IMR-90 (cell line): ENCODE results near the gene ERBB4. TPM values are rescaled to one million over a fixed set of nuclear protein-coding genes. Genes with fewer than 3 reads are reported as not detected.

ENCODE experiments used
- ATAC-seq: fragments of 200-7000 bp; cut with Tn5 transposase; 2 replicates; pipeline ENCODE4 v1.9.1; 2020; ENCODE audit warnings: low read depth, mild to moderate bottlenecking, moderate library complexity
- BruUV-seq: library from RNA; stranded (reverse); fragments of 400-500 nt; replicated peaks from 2 replicates; lab custom pipeline; 2021; lab: Mats Ljungman, UMichigan
- CTCF ChIA-PET: fragments of 300-600 bp; formaldehyde crosslinking; extraction: SDS; loops from one replicate; lab custom pipeline; 2021; ENCODE audit warnings: antibody characterized with exemption; lab: Yijun Ruan, JAX
- POLR2A ChIA-PET: fragments of 300-600 bp; sonication (Branson Sonifier 250); formaldehyde crosslinking; loops from one replicate; lab custom pipeline; 2022; ENCODE audit warnings: antibody characterized with exemption; ENCODE audit not compliant: unreplicated experiment; lab: Charles Lee
- DNase-seq: peaks from one replicate; pipeline ENCODE4 v3.0.0; 2013
- H2AFZ ChIP-seq: replicated peaks from 2 replicates; pipeline ENCODE3; 2013; ENCODE audit warnings: low read length, mild to moderate bottlenecking; ENCODE audit not compliant: poor library complexity
- H2AK5ac ChIP-seq: 2 replicates; pipeline ENCODE4 v1.6.1; 2013; ENCODE audit warnings: low read depth, low read length, inconsistent platforms
- H2AK9ac ChIP-seq: replicated peaks from 2 replicates; pipeline ENCODE3; 2013; ENCODE audit warnings: mild to moderate bottlenecking, low read depth, low read length, moderate library complexity; ENCODE audit not compliant: poor library complexity
- H2BK120ac ChIP-seq: 2 replicates; pipeline ENCODE4 v1.6.1; 2013; ENCODE audit warnings: low read depth, low read length, inconsistent platforms
- H2BK15ac ChIP-seq: 3 replicates; pipeline ENCODE4 v1.6.1; 2013; ENCODE audit warnings: low read depth, low read length, inconsistent platforms
- H2BK20ac ChIP-seq: 2 replicates; pipeline ENCODE4 v1.6.1; 2013; ENCODE audit warnings: low read depth, mild to moderate bottlenecking, inconsistent platforms, low read length, moderate library complexity
- H2BK5ac ChIP-seq: 2 replicates; pipeline ENCODE4 v1.6.1; 2013; ENCODE audit warnings: mild to moderate bottlenecking, low read depth, low read length, inconsistent platforms; ENCODE audit not compliant: poor library complexity, severe bottlenecking
- H3K14ac ChIP-seq: replicated peaks from 2 replicates; pipeline ENCODE4 v1.6.1; 2013; ENCODE audit warnings: low read depth, low read length, inconsistent platforms
- H3K18ac ChIP-seq: 2 replicates; pipeline ENCODE4 v1.6.1; 2013; ENCODE audit warnings: low read depth, low read length, control low read depth
- H3K23ac ChIP-seq: 2 replicates; pipeline ENCODE4 v1.6.1; 2013; ENCODE audit warnings: low read depth, low read length, inconsistent platforms
- H3K27ac ChIP-seq: 2 replicates; pipeline ENCODE4 v1.5.1; 2013; ENCODE audit warnings: mild to moderate bottlenecking, control low read depth, low read length; ENCODE audit not compliant: insufficient read depth
- H3K27me3 ChIP-seq: 2 replicates; pipeline ENCODE4 v1.6.1; 2013; ENCODE audit warnings: low read length; ENCODE audit not compliant: control insufficient read depth, insufficient read depth
- H3K36me3 ChIP-seq: 2 replicates; pipeline ENCODE4 v1.6.1; 2013; ENCODE audit warnings: low read length, mixed read lengths; ENCODE audit not compliant: control insufficient read depth, insufficient read depth
- H3K4ac ChIP-seq: 2 replicates; pipeline ENCODE4 v1.6.1; 2013; ENCODE audit warnings: low read depth, low read length, inconsistent platforms
- H3K4me1 ChIP-seq: 2 replicates; pipeline ENCODE4 v1.6.1; 2013; ENCODE audit warnings: low read length, mixed read lengths; ENCODE audit not compliant: control insufficient read depth, insufficient read depth
- H3K4me2 ChIP-seq: 2 replicates; pipeline ENCODE4 v1.6.1; 2013; ENCODE audit warnings: low read depth, mild to moderate bottlenecking, control low read depth, low read length, moderate library complexity
- H3K4me3 ChIP-seq: 2 replicates; pipeline ENCODE4 v1.5.1; 2013; ENCODE audit warnings: low read depth, mild to moderate bottlenecking, control low read depth, low read length, moderate library complexity; ENCODE audit not compliant: insufficient read depth
- H3K56ac ChIP-seq: 2 replicates; pipeline ENCODE4 v1.6.1; 2013; ENCODE audit warnings: low read length, inconsistent platforms; ENCODE audit not compliant: insufficient read depth; ENCODE audit errors: extremely low read depth
- H3K79me1 ChIP-seq, 2 experiments: 2 replicates each; pipeline ENCODE4 v1.6.1; 2013; ENCODE audit warnings: low read length in 2 of 2, inconsistent platforms in 1 of 2, low read depth in 1 of 2
- H3K9ac ChIP-seq: 2 replicates; pipeline ENCODE4 v1.6.1; 2013; ENCODE audit warnings: low read depth, low read length, control low read depth
- H3K9me1 ChIP-seq: 2 replicates; pipeline ENCODE4 v1.6.1; 2013; ENCODE audit warnings: low read length, inconsistent platforms; ENCODE audit not compliant: insufficient read depth
- H3K9me3 ChIP-seq: 2 replicates; pipeline ENCODE4 v1.6.1; 2013; ENCODE audit warnings: low read length; ENCODE audit not compliant: control insufficient read depth, insufficient read depth
- H4K20me1 ChIP-seq: 2 replicates; pipeline ENCODE4 v1.6.1; 2013; ENCODE audit warnings: low read length, inconsistent platforms; ENCODE audit not compliant: insufficient read depth
- H4K5ac ChIP-seq: 2 replicates; pipeline ENCODE4 v1.6.1; 2013; ENCODE audit warnings: mild to moderate bottlenecking, low read depth, low read length, control low read depth
- H4K8ac ChIP-seq, 2 experiments: 2 replicates each; pipeline ENCODE4 v1.6.1; 2013; ENCODE audit warnings: low read depth in 2 of 2, low read length in 2 of 2, control low read depth in 1 of 2, inconsistent platforms in 1 of 2
- H4K91ac ChIP-seq: 2 replicates; pipeline ENCODE4 v1.6.1; 2013; ENCODE audit warnings: low read depth, low read length, inconsistent platforms; ENCODE audit not compliant: insufficient read depth
- CEBPB ChIP-seq: IDR thresholded peaks from 2 replicates; pipeline ENCODE4 v1.6.1; 2012; ENCODE audit warnings: low read depth, low read length, improper control_type of control experiment
- CHD1 ChIP-seq: IDR thresholded peaks from 2 replicates; pipeline ENCODE4 v1.6.1; 2012; ENCODE audit warnings: low read depth, low read length, improper control_type of control experiment
- ELK1 ChIP-seq: fragments of 150-350 bp; IDR thresholded peaks from 2 replicates; pipeline ENCODE4 v1.6.1; 2016; ENCODE audit warnings: low read depth, mild to moderate bottlenecking, low read length, moderate library complexity, borderline replicate concordance
- FOS ChIP-seq: fragments of 150-350 bp; IDR thresholded peaks from 2 replicates; pipeline ENCODE4 v1.6.1; 2016; ENCODE audit warnings: low read depth, low read length
- MAFK ChIP-seq: IDR thresholded peaks from 2 replicates; pipeline ENCODE4 v1.6.1; 2012; ENCODE audit warnings: low read depth, low read length, improper control_type of control experiment
- MAZ ChIP-seq: IDR thresholded peaks from 2 replicates; pipeline ENCODE4 v1.6.1; 2012; ENCODE audit warnings: low read depth, mild to moderate bottlenecking, low read length, improper control_type of control experiment, moderate library complexity, borderline replicate concordance
- MXI1 ChIP-seq: IDR thresholded peaks from 2 replicates; pipeline ENCODE4 v1.6.1; 2012; ENCODE audit warnings: low read depth, mild to moderate bottlenecking, low read length, moderate library complexity, borderline replicate concordance
- NFE2L2 ChIP-seq: fragments of 150-350 bp; IDR thresholded peaks from 2 replicates; pipeline ENCODE4 v1.6.1; 2016; ENCODE audit warnings: low read depth, mild to moderate bottlenecking, low read length
- POLR2A ChIP-seq: IDR thresholded peaks from 2 replicates; pipeline ENCODE4 v1.6.1; 2012; ENCODE audit warnings: mild to moderate bottlenecking, low read depth, low read length
- RCOR1 ChIP-seq: IDR thresholded peaks from 2 replicates; pipeline ENCODE4 v1.6.1; 2012; ENCODE audit warnings: mild to moderate bottlenecking, low read length, improper control_type of control experiment; ENCODE audit not compliant: insufficient replicate concordance
- RFX5 ChIP-seq: IDR thresholded peaks from 2 replicates; pipeline ENCODE4 v1.8.0; 2012; ENCODE audit warnings: low read depth, mild to moderate bottlenecking, low read length, moderate library complexity
- SMC3 ChIP-seq: fragments of 150-350 bp; IDR thresholded peaks from 2 replicates; pipeline ENCODE4 v1.6.1; 2016; ENCODE audit warnings: low read depth, mild to moderate bottlenecking, antibody characterized with exemption, low read length, moderate library complexity
- WGBS, 2 experiments: methylation state at CpG; one replicate each; pipeline versions ENCODE4 v1.1.5 to v1.1.7; 2013; ENCODE audit warnings: missing lambda C conversion rate in 2 of 2; ENCODE audit not compliant: insufficient read length in 1 of 2; ENCODE audit errors: extremely low coverage in 2 of 2; 5-methylcytosine and 5-hydroxymethylcytosine counted together
- dilution Hi-C: fragments of 300-500 bp; cut with HindIII; formaldehyde crosslinking; loops from one replicate; pipeline ENCODE4 v1.14.3; 2018; ENCODE audit warnings: low sequenced_read_pairs; ENCODE audit not compliant: unreplicated experiment
- in situ Hi-C: fragments of 300-500 bp; cut with MboI; formaldehyde crosslinking; loops from 3 replicates; pipeline ENCODE4 v1.14.3; 2019; ENCODE audit warnings: low sequenced_read_pairs, inconsistent platforms, mixed read lengths
- intact Hi-C: fragments of 100-400 bp; cut with micrococcal nuclease; formaldehyde crosslinking; loops from 2 replicates; pipeline ENCODE4 v1.10.0; 2022
- polyA plus RNA-seq, 3 experiments: library from polyadenylated mRNA; depleted of rRNA; stranded (reverse); fragments of >200 nt; gene quantifications; 2 replicates each; pipeline ENCODE4 v1.2.3, GENCODE V29; 2012; ENCODE audit warnings: low replicate concordance in 1 of 3
- total RNA-seq: library from RNA; depleted of rRNA; stranded (reverse); fragments of >200 nt; gene quantifications from 2 replicates; pipeline ENCODE4 v1.2.3, GENCODE V29; 2012
- TF ChIP-seq, protein P1 (sequence below): fragments of 150-350 bp; IDR thresholded peaks from 2 replicates; pipeline ENCODE4 v1.6.1; 2017; ENCODE audit warnings: mild to moderate bottlenecking, antibody characterized with exemption, low read length, low read depth

Gene ERBB4
- total and polyA plus RNA-seq, 2 of the 4 experiments (the other 2 are of a cell fraction), result not detected

DNA sequence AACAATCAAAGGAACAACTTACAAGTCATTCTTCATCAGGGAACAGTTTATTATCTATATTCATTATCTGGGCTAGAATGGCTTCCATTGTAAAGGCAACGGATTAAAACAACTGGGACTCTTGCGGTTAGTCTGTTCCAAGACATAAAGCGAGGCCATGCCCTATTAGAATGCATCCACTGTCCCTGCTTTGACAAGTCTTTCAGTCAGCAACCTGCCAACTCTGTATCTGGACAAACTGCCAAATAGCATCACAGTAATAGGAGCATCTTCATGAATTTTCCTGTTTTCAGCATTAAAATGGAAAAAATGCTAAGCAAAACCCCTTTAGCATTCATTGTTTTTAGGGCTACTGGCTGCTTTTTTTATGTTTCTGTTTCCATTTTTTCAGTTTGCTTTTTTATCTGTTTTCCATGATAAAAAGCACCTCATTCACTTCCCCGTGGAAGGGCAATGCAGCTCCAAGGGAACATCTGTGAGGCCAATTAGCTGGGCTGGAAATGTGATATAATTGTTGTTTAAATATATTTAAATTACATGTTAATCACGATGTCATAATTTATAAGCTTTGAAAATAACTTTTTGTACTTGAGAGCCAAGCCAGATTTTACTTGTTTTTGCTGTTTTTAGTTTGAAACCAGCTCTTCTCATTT, 1147.9 kb downstream of the ERBB4 start:
- in situ Hi-C loops, result no loop called here
- no TSS peak for BruUV-seq
- POLR2A ChIA-PET, result no interaction called here

More for the DNA sequence above, 1147.9 kb downstream of the ERBB4 start:
- no peak overlapping the region for H3K27ac ChIP-seq
- ATAC-seq (no peak), DNase-seq (no peak)
- no peak overlapping the region for H2BK15ac ChIP-seq
- dilution Hi-C loops, result no loop called here
- H2AK5ac ChIP-seq, result no peak overlapping the region
- H3K56ac ChIP-seq, result no peak overlapping the region
- H2BK5ac ChIP-seq, result no peak overlapping the region
- no peak overlapping the region for H2AFZ ChIP-seq
- H2BK20ac ChIP-seq, result no peak overlapping the region
- H2AK9ac ChIP-seq, result no peak overlapping the region
- no peak overlapping the region for H3K9ac ChIP-seq
- peaks cover 4% of the 10 kb centered on the region; the same call in 1 of the 2 replicates for H3K9me3 ChIP-seq
- intact Hi-C loops, result no loop called here
- no peaks in the 10 kb centered on the region for H3K9me1 ChIP-seq
- 17% methylated on average over 1 of the region's 5 CpGs; no CpG with 5 or more reads in 1 of the 2 experiments for WGBS, 2 experiments
- no peaks in the 10 kb centered on the region for H3K4me1 ChIP-seq
- H3K14ac ChIP-seq, result no peak overlapping the region
- no peak overlapping the region for H3K4ac ChIP-seq
- CTCF ChIA-PET, result no interaction called here
- no peak overlapping the region for H4K91ac ChIP-seq
- no peaks in the 10 kb centered on the region for H4K20me1 ChIP-seq
- H3K23ac ChIP-seq, result no peak overlapping the region
- H4K8ac ChIP-seq, result no peak overlapping the region
- H2BK120ac ChIP-seq, result no peak overlapping the region
- H3K36me3 ChIP-seq, result no peaks in the 10 kb centered on the region
- H3K4me3 ChIP-seq, result no peak overlapping the region
- H4K5ac ChIP-seq, result no peak overlapping the region
- no peak overlapping the region for H3K4me2 ChIP-seq
- H3K18ac ChIP-seq, result no peak overlapping the region
- no peaks in the 10 kb centered on the region for H3K27me3 ChIP-seq
- TF ChIP-seq MXI1 (no peak), MAFK (no peak), MAZ (no peak), NFE2L2 (no peak), CEBPB (no peak), RCOR1 (no peak), SMC3 (no peak), RFX5 (no peak), POLR2A (no peak), CHD1 (no peak), ELK1 (no peak), FOS (no peak)
- TF ChIP-seq, protein P1, sequence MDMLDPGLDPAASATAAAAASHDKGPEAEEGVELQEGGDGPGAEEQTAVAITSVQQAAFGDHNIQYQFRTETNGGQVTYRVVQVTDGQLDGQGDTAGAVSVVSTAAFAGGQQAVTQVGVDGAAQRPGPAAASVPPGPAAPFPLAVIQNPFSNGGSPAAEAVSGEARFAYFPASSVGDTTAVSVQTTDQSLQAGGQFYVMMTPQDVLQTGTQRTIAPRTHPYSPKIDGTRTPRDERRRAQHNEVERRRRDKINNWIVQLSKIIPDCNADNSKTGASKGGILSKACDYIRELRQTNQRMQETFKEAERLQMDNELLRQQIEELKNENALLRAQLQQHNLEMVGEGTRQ, result no peak
- no peaks in the 10 kb centered on the region for H3K79me1 ChIP-seq
